Fibroblast of lung (primary cell): Measurements from ENCODE around the gene FOXC1. TPM values are rescaled to one million over a fixed set of nuclear protein-coding genes. Genes with fewer than 3 reads are reported as not detected.

Source experiments
- DNase-seq, 2 donors: peaks; one replicate each; pipeline versions ENCODE4 v3.0.0 to v3.0.0-alpha.2; 2010; ENCODE audit warnings: low read depth in 2 of 2
- H2AFZ ChIP-seq: 2 replicates; pipeline ENCODE4 v1.5.1; 2012; ENCODE audit warnings: low read length, control low read depth, inconsistent platforms
- H3K27ac ChIP-seq: 2 replicates; pipeline ENCODE4 v1.5.1; 2011; ENCODE audit warnings: low read length, control low read depth; ENCODE audit not compliant: insufficient read depth
- H3K27me3 ChIP-seq: 2 replicates; pipeline ENCODE4 v1.5.1; 2011; ENCODE audit warnings: mild to moderate bottlenecking, low read length; ENCODE audit not compliant: control insufficient read depth, insufficient read depth
- H3K36me3 ChIP-seq: 2 replicates; pipeline ENCODE4 v1.5.1; 2011; ENCODE audit warnings: low read length; ENCODE audit not compliant: control insufficient read depth, insufficient read depth
- H3K4me1 ChIP-seq: 2 replicates; pipeline ENCODE4 v1.5.1; 2011; ENCODE audit warnings: low read length; ENCODE audit not compliant: control insufficient read depth, insufficient read depth; ENCODE audit errors: extremely low read depth
- H3K4me2 ChIP-seq: 2 replicates; pipeline ENCODE4 v1.5.1; 2011; ENCODE audit warnings: low read length, control low read depth; ENCODE audit not compliant: insufficient read depth; ENCODE audit errors: extremely low read depth
- H3K4me3 ChIP-seq, 4 experiments: fragments of 200-600 bp in 1 of 4; sonication (generic) in 1 of 4; replicated peaks in 1 of 4; 2 replicates each; pipeline ENCODE4 v1.5.1; 2011 to 2016; ENCODE audit warnings: low read length in 4 of 4, low read depth in 3 of 4, mild to moderate bottlenecking in 3 of 4, control low read depth in 2 of 4, inconsistent platforms in 1 of 4, mixed read lengths in 1 of 4; ENCODE audit not compliant: insufficient read depth in 1 of 4; ENCODE audit errors: control extremely low read depth in 1 of 4
- H3K79me2 ChIP-seq: 2 replicates; pipeline ENCODE4 v1.5.1; 2012; ENCODE audit warnings: mild to moderate bottlenecking, low read length, inconsistent platforms; ENCODE audit not compliant: control insufficient read depth, insufficient read depth
- H3K9ac ChIP-seq: 2 replicates; pipeline ENCODE4 v1.5.1; 2011; ENCODE audit warnings: mild to moderate bottlenecking, low read length, control low read depth; ENCODE audit not compliant: insufficient read depth
- H3K9me3 ChIP-seq: 2 replicates; pipeline ENCODE4 v1.5.1; 2012; ENCODE audit warnings: low read depth, low read length; ENCODE audit not compliant: control insufficient read depth, insufficient read depth
- H4K20me1 ChIP-seq: 2 replicates; pipeline ENCODE4 v1.5.1; 2011; ENCODE audit warnings: low read length; ENCODE audit not compliant: control insufficient read depth, insufficient read depth; ENCODE audit errors: extremely low read depth
- CTCF ChIP-seq, 2 donors: IDR thresholded peaks in 1 of 2; conservative IDR thresholded peaks in 1 of 2; 1 replicate in 1 of 2; 2 replicates in 1 of 2; pipeline ENCODE4 v1.5.1; 2011 to 2012; ENCODE audit warnings: low read length in 2 of 2, control low read depth in 1 of 2, inconsistent platforms in 1 of 2, low read depth in 1 of 2, mild to moderate bottlenecking in 1 of 2
- EZH2 ChIP-seq: IDR thresholded peaks from 2 replicates; pipeline ENCODE4 v1.5.1; 2012; ENCODE audit warnings: low read length, control low read depth, mild to moderate bottlenecking; ENCODE audit errors: missing control alignments
- polyA plus RNA-seq, 2 donors: library from polyadenylated mRNA; depleted of rRNA in 1 of 2; stranded (reverse) in 1 of 2; unstranded in 1 of 2; fragments of >200 nt; gene quantifications; 2 replicates each; pipeline ENCODE4 v1.2.1, GENCODE V29; 2011 to 2012; ENCODE audit warnings: missing spikeins in 1 of 2
- total RNA-seq: library from RNA; depleted of rRNA; stranded (reverse); fragments of >200 nt; gene quantifications from 2 replicates; pipeline ENCODE4 v1.2.1, GENCODE V29; 2014

The FOXC1 gene
- total and polyA plus RNA-seq, 2 donors (not counting 1 experiment from before 2014, with no cell fraction given): 0.66 to 2.3 TPM

GRCh38 chr6:1591243-1591642 lies 18.5 kb upstream of the FOXC1 start:
- Histone ChIP-seq H3K9ac (no peak overlapping the region), H3K79me2 (no peaks in the 10 kb centered on the region), H3K4me2 (no peak overlapping the region), H3K9me3 (no peaks in the 10 kb centered on the region), H2AFZ (no peak overlapping the region), H4K20me1 (no peaks in the 10 kb centered on the region), H3K27ac (no peak overlapping the region), H3K4me1 (peaks cover 3% of the 10 kb centered on the region), H3K36me3 (no peaks in the 10 kb centered on the region), H3K4me3 (no peak overlapping the region), H3K27me3 (peaks cover 4% of the 10 kb centered on the region)
- TF ChIP-seq CTCF (conservative IDR thresholded peaks at IDR 0.05 in 1 of 2, IDR thresholded peaks at IDR 0.05 in 1 of 2; ENCODE audit: low read depth in 1 of 2, low read length in 2 of 2) (no peak), EZH2 (no peak)
- DNase-seq: no peak

GRCh38 chr6:1591926-1592325 lies 17.8 kb upstream of the FOXC1 start:
- H3K4me1 ChIP-seq: peaks cover 3% of the 10 kb centered on the region
- H3K27me3 ChIP-seq: peaks cover 4% of the 10 kb centered on the region
- no peak overlapping the region for H3K4me3 ChIP-seq
- H3K79me2 ChIP-seq: no peaks in the 10 kb centered on the region
- H3K27ac ChIP-seq: no peak overlapping the region
- no peaks in the 10 kb centered on the region for H4K20me1 ChIP-seq
- H2AFZ ChIP-seq: no peak overlapping the region
- no peaks in the 10 kb centered on the region for H3K36me3 ChIP-seq
- H3K9me3 ChIP-seq: no peaks in the 10 kb centered on the region
- H3K9ac ChIP-seq: no peak overlapping the region
- no peak for TF ChIP-seq CTCF (conservative IDR thresholded peaks at IDR 0.05 in 1 of 2, IDR thresholded peaks at IDR 0.05 in 1 of 2; ENCODE audit: low read depth in 1 of 2, low read length in 2 of 2)
- no peak for TF ChIP-seq EZH2
- DNase-seq: no peak
- no peak overlapping the region for H3K4me2 ChIP-seq

GRCh38 chr6:1592852-1593251 lies 16.9 kb upstream of the FOXC1 start:
- no peaks in the 10 kb centered on the region for H3K79me2 ChIP-seq
- peaks cover 3% of the 10 kb centered on the region for H3K4me1 ChIP-seq
- no peak overlapping the region for H3K4me3 ChIP-seq
- H3K27ac ChIP-seq: no peak overlapping the region
- TF ChIP-seq CTCF (conservative IDR thresholded peaks at IDR 0.05 in 1 of 2, IDR thresholded peaks at IDR 0.05 in 1 of 2; ENCODE audit: low read depth in 1 of 2, low read length in 2 of 2) (no peak), EZH2 (no peak)
- H2AFZ ChIP-seq: no peak overlapping the region
- no peak overlapping the region for H3K9ac ChIP-seq
- no peak overlapping the region for H3K4me2 ChIP-seq
- H3K36me3 ChIP-seq: no peaks in the 10 kb centered on the region
- no peak for DNase-seq
- H3K9me3 ChIP-seq: no peaks in the 10 kb centered on the region
- H3K27me3 ChIP-seq: peaks cover 4% of the 10 kb centered on the region
- H4K20me1 ChIP-seq: no peaks in the 10 kb centered on the region
